Tibial artery (tissue), 4 donors: Measurements from ENCODE around the gene PCDHGA8.
A peak's percentile ranks its signal among the peaks of the same experiment; 100 is the strongest.

Experiments used
- DNase-seq, 2 donors: peaks; one replicate each; pipeline ENCODE4 v3.0.0-alpha.2; 2019
- H3K27ac ChIP-seq, 2 donors: fragments of 200-600 bp; sonication (generic) in 1 of 2; 1 replicate in 1 of 2; 2 replicates in 1 of 2; pipeline ENCODE4 v1.5.1; 2018 to 2019; ENCODE audit warnings: mild to moderate bottlenecking in 1 of 2
- H3K27me3 ChIP-seq, 2 donors: fragments of 200-600 bp; sonication (generic) in 1 of 2; one replicate each; pipeline versions ENCODE4 v1.5.1 to v1.6.0; 2016 to 2019
- H3K36me3 ChIP-seq, 3 donors: fragments of 200-600 bp; sonication (generic) in 2 of 3; one replicate each; pipeline ENCODE4 v1.5.1; 2016 to 2019; ENCODE audit warnings: mild to moderate bottlenecking in 2 of 3
- H3K4me1 ChIP-seq, 4 donors: fragments of 200-600 bp; sonication (generic) in 2 of 4; 1 replicate in 3 of 4; 2 replicates in 1 of 4; pipeline ENCODE4 v1.5.1; 2016 to 2019
- H3K4me3 ChIP-seq, 2 donors: fragments of 200-600 bp; sonication (generic) in 1 of 2; 1 replicate in 1 of 2; 2 replicates in 1 of 2; pipeline ENCODE4 v1.5.1; 2018 to 2019; ENCODE audit warnings: mild to moderate bottlenecking in 2 of 2
- H3K9me3 ChIP-seq, 3 donors: fragments of 200-600 bp; sonication (generic) in 1 of 3; one replicate each; pipeline ENCODE4 v1.5.1; 2016 to 2019
- intact Hi-C: fragments of 100-400 bp; cut with DNase I; formaldehyde crosslinking; loops from one replicate; pipeline ENCODE4 v1.15.0; 2023; ENCODE audit warnings: low total_unique reads
- TF ChIP-seq, protein P1 (sequence below), 2 experiments: fragments of 200-600 bp in 1 of 2; fragments of 450-650 bp in 1 of 2; IDR thresholded peaks; one replicate each; pipeline ENCODE4 v1.5.1; 2017 to 2019; ENCODE audit warnings: antibody characterized with exemption in 2 of 2, mild to moderate bottlenecking in 1 of 2, moderate library complexity in 1 of 2

The PCDHGA8 gene

GRCh38 chr5:141349917-141350619, 42.4 kb upstream of the PCDHGA8 start, which contains the start of gene PCDHGB1:
TSS of gene PCDHGB1 (plus strand) at chr5:141350099. CDS start at chr5:141350261, 162 bp downstream.
- Histone ChIP-seq H3K36me3 (peaks cover 0 to 20% (median 13%) of the 10 kb centered on the region in 3 donors), H3K27me3 (peaks cover 0 to 3% of the 10 kb centered on the region in 2 donors), H3K4me3 (peak within 1 kb of the TSS; percentile 20 to 34), H3K4me1 (no peaks in the 10 kb centered on the region), H3K9me3 (peaks cover 3 to 99% (median 87%) of the 10 kb centered on the region in 3 donors), H3K27ac (no peak within 1 kb of the TSS)
- DNase-seq, result no peak
- intact Hi-C loops, result no loop called here
- TF ChIP-seq, protein P1, sequence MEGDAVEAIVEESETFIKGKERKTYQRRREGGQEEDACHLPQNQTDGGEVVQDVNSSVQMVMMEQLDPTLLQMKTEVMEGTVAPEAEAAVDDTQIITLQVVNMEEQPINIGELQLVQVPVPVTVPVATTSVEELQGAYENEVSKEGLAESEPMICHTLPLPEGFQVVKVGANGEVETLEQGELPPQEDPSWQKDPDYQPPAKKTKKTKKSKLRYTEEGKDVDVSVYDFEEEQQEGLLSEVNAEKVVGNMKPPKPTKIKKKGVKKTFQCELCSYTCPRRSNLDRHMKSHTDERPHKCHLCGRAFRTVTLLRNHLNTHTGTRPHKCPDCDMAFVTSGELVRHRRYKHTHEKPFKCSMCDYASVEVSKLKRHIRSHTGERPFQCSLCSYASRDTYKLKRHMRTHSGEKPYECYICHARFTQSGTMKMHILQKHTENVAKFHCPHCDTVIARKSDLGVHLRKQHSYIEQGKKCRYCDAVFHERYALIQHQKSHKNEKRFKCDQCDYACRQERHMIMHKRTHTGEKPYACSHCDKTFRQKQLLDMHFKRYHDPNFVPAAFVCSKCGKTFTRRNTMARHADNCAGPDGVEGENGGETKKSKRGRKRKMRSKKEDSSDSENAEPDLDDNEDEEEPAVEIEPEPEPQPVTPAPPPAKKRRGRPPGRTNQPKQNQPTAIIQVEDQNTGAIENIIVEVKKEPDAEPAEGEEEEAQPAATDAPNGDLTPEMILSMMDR (IDR thresholded peaks at IDR 0.05), result peak; percentile 10 to 23

DNA sequence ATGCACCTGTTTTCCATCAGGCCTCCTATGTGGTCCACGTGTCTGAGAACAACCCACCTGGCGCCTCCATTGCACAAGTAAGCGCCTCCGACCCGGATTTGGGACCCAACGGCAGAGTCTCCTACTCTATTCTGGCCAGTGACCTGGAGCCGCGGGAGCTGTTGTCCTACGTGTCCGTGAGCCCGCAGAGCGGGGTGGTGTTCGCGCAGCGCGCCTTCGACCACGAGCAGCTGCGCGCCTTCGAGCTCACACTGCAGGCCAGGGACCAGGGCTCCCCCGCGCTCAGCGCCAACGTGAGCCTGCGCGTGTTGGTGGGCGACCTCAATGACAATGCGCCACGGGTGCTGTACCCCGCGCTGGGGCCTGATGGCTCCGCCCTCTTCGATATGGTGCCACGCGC, 40.8 kb upstream of the PCDHGA8 start:
- TF ChIP-seq, protein P1 (IDR thresholded peaks at IDR 0.05), result no peak
- no peak overlapping the region for H3K4me3 ChIP-seq

DNA sequence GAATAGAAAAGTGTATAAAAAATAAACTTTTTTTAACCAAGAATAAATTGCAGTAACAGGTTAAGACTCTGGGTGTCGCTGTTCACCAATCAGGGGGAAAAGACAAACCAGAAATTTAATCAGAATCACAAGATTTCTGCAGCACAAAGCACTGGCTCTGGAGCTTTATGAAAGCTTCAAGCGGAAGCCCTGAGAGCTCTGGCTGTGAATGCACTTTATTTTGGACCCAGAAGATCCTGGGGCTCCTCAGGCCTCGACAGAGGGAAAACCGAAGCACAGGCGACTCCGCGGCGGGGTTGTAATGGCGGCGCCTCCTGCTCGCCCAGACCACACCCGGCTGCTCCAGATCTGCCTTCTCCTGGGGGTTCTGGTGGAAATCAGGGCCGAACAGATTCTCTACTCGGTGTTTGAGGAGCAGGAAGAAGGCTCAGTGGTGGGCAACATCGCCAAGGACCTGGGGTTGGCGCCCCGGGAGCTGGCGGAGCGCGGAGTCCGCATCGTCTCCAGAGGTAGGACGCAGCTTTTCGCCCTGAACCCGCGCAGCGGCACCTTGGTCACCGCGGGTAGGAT, 37.4 kb upstream of the PCDHGA8 start, which contains the start of gene PCDHGA4:
PCDHGA4 (plus strand) TSS at position 122 of the 570 bp plus-strand sequence; CDS start at position 209, 87 bp downstream.
- TF ChIP-seq, protein P1 (IDR thresholded peaks at IDR 0.05), result no peak
- no peak for DNase-seq
- Histone ChIP-seq H3K9me3 (peaks cover 0 to 100% (median 88%) of the 10 kb centered on the region in 3 donors), H3K4me1 (no peaks in the 10 kb centered on the region), H3K27ac (no peak within 1 kb of the TSS), H3K36me3 (peaks cover 0 to 18% (median 7%) of the 10 kb centered on the region in 3 donors), H3K27me3 (peaks cover 0 to 3% of the 10 kb centered on the region in 2 donors), H3K4me3 (peak within 1 kb of the TSS; percentile 32 to 43)
- intact Hi-C loops, result no loop called here

More for the DNA sequence above, 40.8 kb upstream of the PCDHGA8 start:
- intact Hi-C loops, result no loop called here
- Histone ChIP-seq H3K27ac (no peak overlapping the region), H3K27me3 (peaks cover 0 to 3% of the 10 kb centered on the region in 2 donors), H3K36me3 (peaks cover 0 to 20% (median 14%) of the 10 kb centered on the region in 3 donors), H3K9me3 (peaks cover 0 to 99% (median 87%) of the 10 kb centered on the region in 3 donors), H3K4me1 (no peaks in the 10 kb centered on the region)
- no peak for DNase-seq

- Histone ChIP-seq H3K36me3 (peaks cover 0 to 18% (median 11%) of the 10 kb centered on the region in 3 donors), H3K27ac (no peak overlapping the region), H3K27me3 (peaks cover 0 to 3% of the 10 kb centered on the region in 2 donors), H3K9me3 (peaks cover 0 to 100% (median 88%) of the 10 kb centered on the region in 3 donors), H3K4me3 (peak overlapping the region in 1 of 2 donors; percentile 32), H3K4me1 (no peaks in the 10 kb centered on the region)
- TF ChIP-seq, protein P1 (IDR thresholded peaks at IDR 0.05), result no peak
- no peak for DNase-seq
- intact Hi-C loops, result no loop called here
Measured at GRCh38 chr5:141355641-141356040, 36.8 kb upstream of the PCDHGA8 start.

DNA sequence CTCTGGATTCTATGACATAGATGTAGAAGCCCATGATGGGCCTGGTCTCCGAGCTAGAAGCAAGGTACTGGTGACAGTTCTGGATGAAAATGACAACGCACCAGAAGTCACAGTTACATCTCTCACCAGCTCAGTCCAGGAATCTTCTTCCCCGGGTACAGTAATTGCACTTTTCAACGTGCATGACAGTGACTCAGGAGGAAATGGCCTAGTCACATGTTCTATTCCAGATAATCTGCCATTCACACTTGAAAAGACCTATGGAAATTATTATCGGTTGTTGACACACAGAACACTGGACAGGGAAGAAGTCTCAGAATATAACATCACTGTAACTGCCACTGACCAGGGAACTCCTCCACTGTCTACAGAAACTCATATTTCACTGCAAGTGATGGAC, 36.3 kb upstream of the PCDHGA8 start:
- peaks cover 0 to 100% (median 88%) of the 10 kb centered on the region in 3 donors for H3K9me3 ChIP-seq
- no peak overlapping the region for H3K27ac ChIP-seq
- peaks cover 0 to 3% of the 10 kb centered on the region in 2 donors for H3K27me3 ChIP-seq
- H3K4me3 ChIP-seq, result no peak overlapping the region
- peaks cover 0 to 19% (median 13%) of the 10 kb centered on the region in 3 donors for H3K36me3 ChIP-seq
- no peak for DNase-seq
- intact Hi-C loops, result no loop called here
- no peaks in the 10 kb centered on the region for H3K4me1 ChIP-seq
- TF ChIP-seq, protein P1 (IDR thresholded peaks at IDR 0.05), result no peak
